Osteoblast (primary cell): ENCODE data around the gene ZDHHC13. TPM values are rescaled to one million over a fixed set of nuclear protein-coding genes. Genes with fewer than 3 reads are reported as not detected.

Source experiments
- DNase-seq: peaks from one replicate; pipeline ENCODE4 v3.0.0; 2011; ENCODE audit warnings: low spot score, mixed read lengths; ENCODE audit not compliant: insufficient read length; ENCODE audit errors: missing footprints
- H2AFZ ChIP-seq: 2 replicates; pipeline ENCODE4 v1.6.0; 2011; ENCODE audit warnings: mild to moderate bottlenecking, low read length
- H3K27ac ChIP-seq: 2 replicates; pipeline ENCODE4 v1.5.1; 2011; ENCODE audit warnings: mild to moderate bottlenecking, low read depth, low read length, moderate library complexity
- H3K27me3 ChIP-seq: 2 replicates; pipeline ENCODE4 v1.6.0; 2012; ENCODE audit warnings: mild to moderate bottlenecking, control low read depth, inconsistent platforms, low read length, moderate library complexity; ENCODE audit not compliant: insufficient read depth
- H3K36me3 ChIP-seq: 2 replicates; pipeline ENCODE4 v1.5.1; 2011; ENCODE audit warnings: mild to moderate bottlenecking, low read length, control low read depth, moderate library complexity; ENCODE audit not compliant: insufficient read depth
- H3K4me1 ChIP-seq: 2 replicates; pipeline ENCODE4 v1.5.1; 2011; ENCODE audit warnings: mild to moderate bottlenecking, low read length, control low read depth, moderate library complexity; ENCODE audit not compliant: insufficient read depth
- H3K4me2 ChIP-seq: 2 replicates; pipeline ENCODE4 v1.6.0; 2011; ENCODE audit warnings: mild to moderate bottlenecking, low read length; ENCODE audit not compliant: insufficient read depth
- H3K4me3 ChIP-seq: fragments of 200-600 bp; sonication (generic); 3 replicates; pipeline ENCODE4 v1.5.1; 2012; ENCODE audit warnings: mild to moderate bottlenecking, low read length, inconsistent platforms; ENCODE audit not compliant: insufficient read depth
- H3K79me2 ChIP-seq: 2 replicates; pipeline ENCODE4 v1.6.0; 2012; ENCODE audit warnings: mild to moderate bottlenecking, low read length, control low read depth, inconsistent platforms; ENCODE audit not compliant: insufficient read depth
- H3K9me3 ChIP-seq: 2 replicates; pipeline ENCODE4 v1.5.1; 2011; ENCODE audit warnings: low read depth, low read length, control low read depth
- H4K20me1 ChIP-seq: 2 replicates; pipeline ENCODE4 v1.6.0; 2012; ENCODE audit warnings: mild to moderate bottlenecking, low read length, control low read depth; ENCODE audit not compliant: insufficient read depth
- total RNA-seq: library from RNA; depleted of rRNA; stranded (reverse); fragments of >200 nt; gene quantifications from 2 replicates; pipeline ENCODE4 v1.2.3, GENCODE V29; 2012
- TF ChIP-seq, protein P1 (sequence below): IDR thresholded peaks from 2 replicates; pipeline ENCODE4 v1.5.1; 2011; ENCODE audit warnings: mild to moderate bottlenecking, low read depth, low read length, moderate library complexity; ENCODE audit errors: extremely low read depth

Gene ZDHHC13
- total RNA-seq, 1 donor = 16.6 TPM

DNA sequence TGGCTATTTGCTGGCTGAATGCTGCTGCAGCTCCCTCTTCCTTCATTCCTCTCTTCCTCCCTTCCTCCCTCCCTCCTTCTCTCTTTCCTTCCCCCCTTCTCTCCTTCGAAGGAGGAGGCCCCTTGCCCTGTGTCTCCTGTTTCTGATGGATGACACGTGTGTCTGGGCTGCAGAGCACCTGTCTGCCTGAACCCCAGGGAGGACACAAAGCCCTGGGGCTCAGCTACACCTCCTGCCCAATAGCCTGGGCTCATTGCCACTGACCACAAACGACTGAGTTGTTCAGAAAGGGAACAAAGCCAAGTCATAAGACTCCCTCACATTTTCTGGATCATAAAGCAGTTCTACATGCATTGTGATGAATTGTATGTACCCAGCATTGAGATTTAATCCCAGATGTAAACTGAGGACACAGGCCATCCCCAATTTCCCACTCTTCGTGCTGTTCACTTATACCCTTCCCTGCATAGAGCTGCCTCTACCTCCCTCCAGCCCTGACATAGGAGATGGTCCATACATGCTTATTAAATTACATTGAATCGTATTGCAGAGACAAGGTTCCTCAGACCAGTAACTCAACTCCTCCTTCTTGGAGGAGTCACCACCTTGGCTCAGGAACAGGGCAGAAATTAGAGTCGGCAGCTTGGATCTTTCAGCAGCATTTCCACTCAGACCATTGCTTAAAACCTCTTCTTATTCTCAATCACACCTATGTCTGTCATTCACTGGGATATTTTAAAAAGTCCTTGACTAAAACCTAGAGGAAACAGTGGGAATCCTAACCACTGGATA is 83.6 kb downstream of the ZDHHC13 start:
- peak; percentile 78 for DNase-seq
- Histone ChIP-seq H3K4me3 (peak overlapping the region; percentile 32), H2AFZ (no peak overlapping the region), H3K4me1 (peaks cover 19% of the 10 kb centered on the region), H3K27ac (no peak overlapping the region), H3K9me3 (no peaks in the 10 kb centered on the region), H3K79me2 (no peaks in the 10 kb centered on the region), H3K4me2 (peak overlapping the region; percentile 64), H3K27me3 (peaks cover 15% of the 10 kb centered on the region), H4K20me1 (no peaks in the 10 kb centered on the region), H3K36me3 (no peaks in the 10 kb centered on the region)
- TF ChIP-seq, protein P1, sequence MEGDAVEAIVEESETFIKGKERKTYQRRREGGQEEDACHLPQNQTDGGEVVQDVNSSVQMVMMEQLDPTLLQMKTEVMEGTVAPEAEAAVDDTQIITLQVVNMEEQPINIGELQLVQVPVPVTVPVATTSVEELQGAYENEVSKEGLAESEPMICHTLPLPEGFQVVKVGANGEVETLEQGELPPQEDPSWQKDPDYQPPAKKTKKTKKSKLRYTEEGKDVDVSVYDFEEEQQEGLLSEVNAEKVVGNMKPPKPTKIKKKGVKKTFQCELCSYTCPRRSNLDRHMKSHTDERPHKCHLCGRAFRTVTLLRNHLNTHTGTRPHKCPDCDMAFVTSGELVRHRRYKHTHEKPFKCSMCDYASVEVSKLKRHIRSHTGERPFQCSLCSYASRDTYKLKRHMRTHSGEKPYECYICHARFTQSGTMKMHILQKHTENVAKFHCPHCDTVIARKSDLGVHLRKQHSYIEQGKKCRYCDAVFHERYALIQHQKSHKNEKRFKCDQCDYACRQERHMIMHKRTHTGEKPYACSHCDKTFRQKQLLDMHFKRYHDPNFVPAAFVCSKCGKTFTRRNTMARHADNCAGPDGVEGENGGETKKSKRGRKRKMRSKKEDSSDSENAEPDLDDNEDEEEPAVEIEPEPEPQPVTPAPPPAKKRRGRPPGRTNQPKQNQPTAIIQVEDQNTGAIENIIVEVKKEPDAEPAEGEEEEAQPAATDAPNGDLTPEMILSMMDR = no peak

DNA sequence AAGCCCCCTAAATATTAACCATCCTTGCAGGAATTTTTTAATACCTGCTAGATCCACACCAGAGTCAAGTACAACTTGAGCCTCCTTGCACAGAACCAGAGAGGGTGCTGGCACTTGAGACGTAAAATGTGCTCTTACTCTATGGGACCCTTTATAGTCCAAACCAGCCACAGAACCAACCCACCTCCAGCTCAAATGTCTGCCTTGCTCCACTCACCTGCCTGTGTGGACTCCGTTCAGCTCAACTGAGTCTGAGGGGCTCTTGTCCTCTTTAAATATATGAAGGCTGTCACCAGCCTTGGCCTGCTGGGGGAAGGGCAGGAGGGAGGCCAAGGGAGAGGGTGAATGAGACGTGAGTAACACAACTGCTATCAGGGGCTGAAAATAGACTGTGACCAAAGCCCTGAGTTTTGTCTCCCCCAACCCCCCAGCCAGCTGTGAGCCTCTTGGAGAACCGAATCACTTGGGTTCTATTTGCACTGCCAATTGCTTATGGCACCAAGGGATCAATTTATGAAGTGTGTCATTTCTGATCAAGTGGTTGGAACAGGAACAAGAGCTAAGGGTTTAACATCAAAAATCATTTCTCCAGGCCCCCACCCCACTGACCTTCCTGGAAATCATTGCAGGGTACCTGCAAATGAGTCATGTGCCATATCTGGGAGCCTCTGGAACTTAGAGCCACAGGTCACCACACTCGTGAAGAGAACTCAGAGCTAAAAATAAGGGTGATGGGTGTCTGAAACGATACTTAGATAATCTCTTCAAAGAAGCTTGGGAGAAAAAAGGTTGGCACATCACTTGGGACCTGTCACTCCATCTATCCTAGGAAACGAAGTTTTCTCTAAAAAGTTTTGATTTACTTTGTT is 85.0 kb downstream of the ZDHHC13 start, which contains the start of gene CSRP3:
Gene CSRP3, minus strand, starts transcription at position 247 of the 869 bp plus-strand sequence. CDS start 9,535 bp downstream, outside the sequence.
- no peaks in the 10 kb centered on the region for H3K9me3 ChIP-seq
- H4K20me1 ChIP-seq = no peaks in the 10 kb centered on the region
- H3K4me1 ChIP-seq = peaks cover 19% of the 10 kb centered on the region
- H3K79me2 ChIP-seq = no peaks in the 10 kb centered on the region
- no peak within 1 kb of the TSS for H3K27ac ChIP-seq
- TF ChIP-seq, protein P1 = no peak
- peak within 1 kb of the TSS; percentile 64 for H3K4me2 ChIP-seq
- peak within 1 kb of the TSS; percentile 32 for H3K4me3 ChIP-seq
- no peak for DNase-seq
- no peaks in the 10 kb centered on the region for H3K36me3 ChIP-seq
- H3K27me3 ChIP-seq = peaks cover 25% of the 10 kb centered on the region
- no peak within 1 kb of the TSS for H2AFZ ChIP-seq

DNA sequence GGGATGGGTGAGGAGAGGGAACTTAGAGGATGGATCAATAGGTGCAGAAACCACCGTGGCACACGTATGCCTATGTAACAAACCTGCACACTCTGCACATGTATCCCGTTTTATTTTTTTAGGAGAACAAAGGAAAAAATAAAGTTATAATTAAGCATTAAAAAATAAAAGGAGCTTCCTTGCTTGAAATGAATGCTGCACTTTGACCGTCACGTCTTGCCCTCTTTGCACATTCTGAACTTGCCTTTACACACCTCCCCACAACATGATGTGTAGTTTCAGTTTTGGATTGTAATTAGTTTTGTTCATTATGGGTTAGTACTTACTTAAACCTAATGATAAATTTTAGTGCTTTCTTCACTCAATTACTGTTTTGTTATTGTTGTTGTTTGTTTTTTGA is 87.9 kb downstream of the ZDHHC13 start:
- Histone ChIP-seq H2AFZ (no peak overlapping the region), H3K79me2 (no peaks in the 10 kb centered on the region), H3K9me3 (no peaks in the 10 kb centered on the region), H3K36me3 (no peaks in the 10 kb centered on the region), H4K20me1 (no peaks in the 10 kb centered on the region), H3K4me2 (no peak overlapping the region), H3K4me3 (no peak overlapping the region), H3K4me1 (peaks cover 22% of the 10 kb centered on the region), H3K27me3 (peaks cover 37% of the 10 kb centered on the region), H3K27ac (no peak overlapping the region)
- DNase-seq = no peak
- TF ChIP-seq, protein P1 = no peak

DNA sequence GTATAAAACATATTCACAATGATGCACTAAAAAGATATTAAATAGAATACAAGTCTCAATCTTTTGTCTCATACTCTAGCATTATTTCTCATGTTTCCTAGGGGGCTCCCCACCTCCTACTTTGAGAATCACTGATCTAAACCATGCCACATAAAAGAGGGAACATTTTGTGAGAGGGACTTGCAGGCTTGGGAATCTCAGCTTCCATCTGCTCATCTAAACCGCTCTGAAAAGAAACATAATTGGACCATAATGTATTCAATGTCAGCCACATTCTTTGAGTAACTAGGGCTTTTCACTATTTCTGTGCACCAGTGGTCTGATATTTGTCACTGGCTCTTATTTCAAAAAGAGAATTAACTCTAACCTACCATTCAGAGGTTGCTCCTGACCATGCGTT is 91.2 kb downstream of the ZDHHC13 start:
- TF ChIP-seq, protein P1 = no peak
- Histone ChIP-seq H3K27ac (no peak overlapping the region), H2AFZ (no peak overlapping the region), H3K79me2 (no peaks in the 10 kb centered on the region), H3K4me2 (no peak overlapping the region), H3K27me3 (peaks cover 42% of the 10 kb centered on the region), H3K36me3 (no peaks in the 10 kb centered on the region), H3K4me3 (no peak overlapping the region), H3K9me3 (no peaks in the 10 kb centered on the region), H4K20me1 (no peaks in the 10 kb centered on the region), H3K4me1 (peaks cover 3% of the 10 kb centered on the region)
- DNase-seq = no peak
